ENCODE results near the gene LRFN2.

LRFN2 gene

DNA sequence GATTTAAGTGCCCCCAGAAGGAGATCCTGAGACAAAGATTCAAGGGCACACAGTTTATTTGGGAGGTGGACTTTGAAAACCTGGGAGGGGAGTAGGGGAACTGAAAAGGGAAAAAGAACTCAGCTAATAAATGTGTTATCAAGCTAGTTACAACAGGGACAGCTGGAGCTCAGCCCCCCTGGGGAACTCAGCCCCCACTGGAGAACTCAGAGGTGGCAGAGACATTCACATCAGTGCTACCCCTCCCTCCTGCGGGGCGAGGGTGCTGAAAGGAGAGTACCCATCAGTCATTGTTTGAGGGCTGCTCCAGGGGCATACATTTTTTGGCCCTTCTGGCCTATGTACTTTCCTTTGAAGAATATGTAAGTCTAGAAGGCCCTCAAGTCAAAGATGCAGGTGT lies 101.4 kb downstream of the LRFN2 start:
- no peak overlapping the region for H3K4me3 ChIP-seq (ENCODE audit: low read depth, low read length)
- TF ChIP-seq, protein P1, sequence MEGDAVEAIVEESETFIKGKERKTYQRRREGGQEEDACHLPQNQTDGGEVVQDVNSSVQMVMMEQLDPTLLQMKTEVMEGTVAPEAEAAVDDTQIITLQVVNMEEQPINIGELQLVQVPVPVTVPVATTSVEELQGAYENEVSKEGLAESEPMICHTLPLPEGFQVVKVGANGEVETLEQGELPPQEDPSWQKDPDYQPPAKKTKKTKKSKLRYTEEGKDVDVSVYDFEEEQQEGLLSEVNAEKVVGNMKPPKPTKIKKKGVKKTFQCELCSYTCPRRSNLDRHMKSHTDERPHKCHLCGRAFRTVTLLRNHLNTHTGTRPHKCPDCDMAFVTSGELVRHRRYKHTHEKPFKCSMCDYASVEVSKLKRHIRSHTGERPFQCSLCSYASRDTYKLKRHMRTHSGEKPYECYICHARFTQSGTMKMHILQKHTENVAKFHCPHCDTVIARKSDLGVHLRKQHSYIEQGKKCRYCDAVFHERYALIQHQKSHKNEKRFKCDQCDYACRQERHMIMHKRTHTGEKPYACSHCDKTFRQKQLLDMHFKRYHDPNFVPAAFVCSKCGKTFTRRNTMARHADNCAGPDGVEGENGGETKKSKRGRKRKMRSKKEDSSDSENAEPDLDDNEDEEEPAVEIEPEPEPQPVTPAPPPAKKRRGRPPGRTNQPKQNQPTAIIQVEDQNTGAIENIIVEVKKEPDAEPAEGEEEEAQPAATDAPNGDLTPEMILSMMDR (IDR thresholded peaks at IDR 0.05; ENCODE audit: borderline replicate concordance, insufficient read depth, low read depth, low read length), result no peak

- TF ChIP-seq, protein P1 (IDR thresholded peaks at IDR 0.05; ENCODE audit: borderline replicate concordance, insufficient read depth, low read depth, low read length), result no peak
- H3K4me3 ChIP-seq (ENCODE audit: low read depth, low read length), result no peak overlapping the region
These were observed 101.9 kb downstream of the LRFN2 start for GRCh38 chr6:40485300-40485699.

DNA sequence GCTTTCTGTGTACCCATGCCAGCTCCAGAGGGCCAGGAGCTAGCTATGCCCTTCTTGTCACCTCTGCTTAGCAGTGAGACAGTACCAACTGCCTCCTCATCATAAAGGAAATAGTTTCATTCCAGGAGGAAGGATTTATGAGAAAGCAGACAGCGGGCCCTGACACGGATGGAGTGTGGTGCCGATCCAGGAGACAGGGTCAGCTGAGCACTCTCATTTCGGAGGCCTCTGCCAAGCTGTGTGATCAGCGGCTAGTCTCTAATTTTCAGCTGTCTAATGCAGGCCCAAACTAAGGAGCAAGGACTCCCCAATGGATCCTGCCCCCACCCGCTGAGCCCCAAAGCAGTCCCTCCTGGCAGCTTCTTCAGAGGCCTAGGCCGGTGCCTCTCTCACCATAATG lies 103.1 kb downstream of the LRFN2 start:
- TF ChIP-seq, protein P1 (IDR thresholded peaks at IDR 0.05; ENCODE audit: borderline replicate concordance, insufficient read depth, low read depth, low read length), result no peak

DNA sequence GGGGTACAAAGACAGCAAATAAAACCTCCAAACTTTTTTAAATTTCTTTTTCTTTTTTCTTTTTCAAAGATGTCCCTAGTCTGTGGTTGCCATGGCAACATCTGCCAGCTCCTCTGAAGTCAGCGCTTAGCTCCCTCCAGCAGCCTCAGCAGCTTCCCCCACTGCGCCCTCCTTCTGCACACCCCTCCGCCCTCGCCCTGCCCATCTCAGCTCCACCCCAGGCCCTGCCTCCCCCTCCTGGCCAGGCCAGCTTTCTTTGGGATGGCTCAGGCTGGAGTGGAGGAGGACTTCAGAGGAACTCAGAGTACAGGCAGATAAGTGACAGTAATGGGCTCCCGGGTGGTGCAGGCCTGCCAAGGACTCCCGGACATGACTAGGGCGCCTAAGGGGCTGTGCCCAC lies 104.6 kb downstream of the LRFN2 start:
- H3K4me3 ChIP-seq (ENCODE audit: low read depth, low read length), result no peak overlapping the region
- TF ChIP-seq, protein P1 (IDR thresholded peaks at IDR 0.05; ENCODE audit: borderline replicate concordance, insufficient read depth, low read depth, low read length), result no peak

More for the DNA sequence above, 103.1 kb downstream of the LRFN2 start:
- no peak overlapping the region for H3K4me3 ChIP-seq (ENCODE audit: low read depth, low read length)

GRCh38 chr6:40480678-40481077 lies 106.5 kb downstream of the LRFN2 start:
- no peak overlapping the region for H3K4me3 ChIP-seq (ENCODE audit: low read depth, low read length)
- TF ChIP-seq, protein P1 (IDR thresholded peaks at IDR 0.05; ENCODE audit: borderline replicate concordance, insufficient read depth, low read depth, low read length), result no peak

- TF ChIP-seq, protein P1 (IDR thresholded peaks at IDR 0.05; ENCODE audit: borderline replicate concordance, insufficient read depth, low read depth, low read length), result no peak
- H3K4me3 ChIP-seq (ENCODE audit: low read depth, low read length), result no peak overlapping the region
These were observed 107.5 kb downstream of the LRFN2 start for GRCh38 chr6:40479706-40480105.

DNA sequence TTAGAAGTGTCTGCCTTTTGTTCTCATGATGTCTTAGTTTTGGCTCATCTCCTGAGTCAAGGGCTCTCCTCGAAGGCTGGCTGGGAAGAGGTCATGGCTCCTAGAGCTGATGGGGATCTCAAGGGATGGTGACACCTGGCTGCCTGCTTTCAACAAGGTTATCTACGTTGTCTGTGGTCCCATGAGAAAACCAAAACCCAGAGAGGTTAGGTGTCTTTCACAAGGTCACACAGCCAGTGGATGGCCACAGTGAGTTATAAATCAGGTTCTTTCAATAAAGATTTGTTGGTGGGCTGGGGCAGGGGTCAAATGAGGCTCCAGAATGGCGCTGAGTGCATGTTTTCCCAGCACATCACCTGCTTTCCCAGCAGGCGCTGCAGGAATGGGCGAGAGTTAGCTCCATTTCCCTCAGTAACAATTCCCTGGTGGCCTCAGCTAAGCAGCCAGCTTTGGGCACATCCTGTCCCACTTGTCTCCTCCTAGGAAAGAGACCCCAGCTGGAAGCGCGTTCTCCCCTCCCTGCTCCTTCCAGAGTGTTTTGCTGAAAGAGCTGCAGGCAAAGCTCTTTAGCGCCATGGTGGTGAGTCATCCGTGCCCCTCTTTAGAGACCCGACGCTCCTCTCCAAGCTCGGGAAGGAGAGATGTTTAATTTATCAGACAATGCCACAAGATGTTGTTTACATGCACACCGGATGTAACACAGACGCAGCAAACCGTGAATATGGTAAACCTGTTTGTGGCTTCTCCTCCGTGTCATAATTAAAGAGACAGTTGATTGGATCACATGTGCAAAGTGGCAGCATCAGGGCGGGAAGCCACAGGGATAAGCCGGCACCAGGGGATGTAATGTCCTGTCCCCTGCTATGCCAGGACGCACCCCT lies 109.7 kb downstream of the LRFN2 start:
- no peak overlapping the region for H3K4me3 ChIP-seq (ENCODE audit: low read depth, low read length)
- TF ChIP-seq, protein P1 (IDR thresholded peaks at IDR 0.05; ENCODE audit: borderline replicate concordance, insufficient read depth, low read depth, low read length), result no peak
